Gastrocnemius medialis (tissue), 4 donors: ENCODE measurements around the gene PRKCA. TPM values are rescaled to one million over a fixed set of nuclear protein-coding genes. Genes with fewer than 3 reads are reported as not detected.

Source experiments
- ATAC-seq, 2 donors: fragments of 150-250 bp; one replicate each; pipeline ENCODE4 v1.9.1; 2016
- DNase-seq, 2 donors: peaks; one replicate each; pipeline ENCODE4 v3.0.0-alpha.2; 2019
- H3K27ac ChIP-seq, 4 donors: fragments of 200-600 bp; sonication (generic); 1 replicate in 1 of 4; 2 replicates in 3 of 4; pipeline ENCODE4 v1.5.1; 2016 to 2018; ENCODE audit warnings: mild to moderate bottlenecking in 2 of 4, moderate library complexity in 1 of 4
- H3K27me3 ChIP-seq, 3 donors: fragments of 200-600 bp; sonication (generic) in 2 of 3; 1 replicate in 1 of 3; 2 replicates in 2 of 3; pipeline versions ENCODE4 v1.5.1 to v1.6.0; 2016 to 2019; ENCODE audit warnings: mild to moderate bottlenecking in 1 of 3, moderate library complexity in 1 of 3
- H3K36me3 ChIP-seq, 2 donors: fragments of 200-600 bp; sonication (generic) in 1 of 2; one replicate each; pipeline ENCODE4 v1.5.1; 2017 to 2018
- H3K4me1 ChIP-seq, 2 donors: fragments of 200-600 bp; sonication (generic) in 1 of 2; one replicate each; pipeline ENCODE4 v1.5.1; 2016 to 2017; ENCODE audit warnings: mild to moderate bottlenecking in 2 of 2
- H3K4me3 ChIP-seq, 4 donors: fragments of 200-600 bp; sonication (generic) in 3 of 4; 1 replicate in 1 of 4; 2 replicates in 3 of 4; pipeline ENCODE4 v1.5.1; 2016 to 2019; ENCODE audit warnings: mild to moderate bottlenecking in 2 of 4
- H3K9me3 ChIP-seq, 3 donors: fragments of 200-600 bp; sonication (generic) in 2 of 3; 1 replicate in 1 of 3; 2 replicates in 2 of 3; pipeline ENCODE4 v1.5.1; 2016 to 2019
- CTCF ChIP-seq, 5 experiments: fragments of 450-650 bp in 3 of 5; fragments of 200-600 bp in 2 of 5; sonication (generic) in 2 of 5; IDR thresholded peaks in 4 of 5; conservative IDR thresholded peaks in 1 of 5; 1 replicate in 4 of 5; 2 replicates in 1 of 5; pipeline ENCODE4 v1.5.1; 2016 to 2019; ENCODE audit warnings: antibody characterized with exemption in 5 of 5, mild to moderate bottlenecking in 3 of 5, moderate library complexity in 3 of 5
- POLR2A ChIP-seq, 2 donors: fragments of 450-650 bp; IDR thresholded peaks; one replicate each; pipeline ENCODE4 v1.6.1; 2017; ENCODE audit warnings: antibody characterized with exemption in 2 of 2, mild to moderate bottlenecking in 2 of 2, moderate library complexity in 2 of 2
- in situ Hi-C, 4 donors: fragments of 200-750 bp; cut with MboI; loops; one replicate each; pipeline versions ENCODE4 v1.15.0 to v1.8.0; 2017; ENCODE audit warnings: low sequenced_read_pairs in 4 of 4
- intact Hi-C: fragments of 100-400 bp; cut with DNase I; formaldehyde crosslinking; loops from one replicate; pipeline ENCODE4 v1.15.1; 2023; ENCODE audit warnings: low total_unique reads
- total RNA-seq, 4 donors: library from RNA; depleted of rRNA; stranded (reverse); fragments of >200 nt; gene quantifications; one replicate each; pipeline versions ENCODE4 v1.1.0 to v1.2.3, GENCODE V29; 2016

The PRKCA gene
- total RNA-seq, 4 donors from 2014 or later = 7.6 to 16.8 (median 11.1) TPM

- ATAC-seq (no peak), DNase-seq (no peak)
- no peak overlapping the region for H3K4me3 ChIP-seq
- no peak for TF ChIP-seq CTCF (IDR thresholded peaks at IDR 0.05 in 4 of 5, conservative IDR thresholded peaks at IDR 0.05 in 1 of 5)
- no peak for TF ChIP-seq POLR2A (IDR thresholded peaks at IDR 0.05)
- in situ Hi-C loops = no loop called here
- H3K27me3 ChIP-seq = no peaks in the 10 kb centered on the region
- H3K27ac ChIP-seq = no peak overlapping the region
- intact Hi-C loops = no loop called here
- H3K9me3 ChIP-seq = no peaks in the 10 kb centered on the region
- peaks cover 0 to 9% of the 10 kb centered on the region in 2 donors for H3K4me1 ChIP-seq
- H3K36me3 ChIP-seq = no peaks in the 10 kb centered on the region
These were observed 243.5 kb downstream of the PRKCA start for GRCh38 chr17:66545918-66546317.

GRCh38 chr17:66547151-66547865 lies 244.9 kb downstream of the PRKCA start:
- Histone ChIP-seq H3K4me1 (no peaks in the 10 kb centered on the region), H3K27ac (no peak overlapping the region), H3K9me3 (no peaks in the 10 kb centered on the region), H3K27me3 (no peaks in the 10 kb centered on the region), H3K4me3 (no peak overlapping the region), H3K36me3 (no peaks in the 10 kb centered on the region)
- ATAC-seq (no peak), DNase-seq (no peak)
- in situ Hi-C loops (no loop called here), intact Hi-C loops (no loop called here)
- TF ChIP-seq POLR2A (IDR thresholded peaks at IDR 0.05) = no peak
- no peak for TF ChIP-seq CTCF (IDR thresholded peaks at IDR 0.05 in 4 of 5, conservative IDR thresholded peaks at IDR 0.05 in 1 of 5)

GRCh38 chr17:66548158-66548557 lies 245.7 kb downstream of the PRKCA start:
- H3K4me3 ChIP-seq = no peak overlapping the region
- H3K27me3 ChIP-seq = no peaks in the 10 kb centered on the region
- TF ChIP-seq POLR2A (IDR thresholded peaks at IDR 0.05) (no peak), CTCF (IDR thresholded peaks at IDR 0.05 in 4 of 5, conservative IDR thresholded peaks at IDR 0.05 in 1 of 5) (no peak)
- in situ Hi-C loops (no loop called here), intact Hi-C loops (no loop called here)
- no peaks in the 10 kb centered on the region for H3K9me3 ChIP-seq
- H3K27ac ChIP-seq = no peak overlapping the region
- ATAC-seq (no peak), DNase-seq (no peak)
- H3K36me3 ChIP-seq = no peaks in the 10 kb centered on the region
- H3K4me1 ChIP-seq = no peaks in the 10 kb centered on the region

GRCh38 chr17:66548659-66549310 lies 246.4 kb downstream of the PRKCA start:
- in situ Hi-C loops (no loop called here), intact Hi-C loops (no loop called here)
- DNase-seq = no peak
- no peak for ATAC-seq
- no peaks in the 10 kb centered on the region for H3K9me3 ChIP-seq
- no peaks in the 10 kb centered on the region for H3K4me1 ChIP-seq
- H3K27me3 ChIP-seq = no peaks in the 10 kb centered on the region
- no peak overlapping the region for H3K27ac ChIP-seq
- TF ChIP-seq CTCF (IDR thresholded peaks at IDR 0.05 in 4 of 5, conservative IDR thresholded peaks at IDR 0.05 in 1 of 5) = no peak
- no peak for TF ChIP-seq POLR2A (IDR thresholded peaks at IDR 0.05)
- H3K36me3 ChIP-seq = no peaks in the 10 kb centered on the region
- H3K4me3 ChIP-seq = no peak overlapping the region
